C1 segment of cervical spinal cord (tissue), 14 donors: Measurements from ENCODE around the gene ULK1.
A peak's percentile ranks its signal among the peaks of the same experiment; 100 is the strongest.
"Not testable (repeated sequence)": the region's sequence is repeated elsewhere in the genome, so short reads cannot be mapped to it uniquely, and the experiment has no call there.

Source experiments
- DNase-seq, 14 donors: peaks; one replicate each; lab custom pipeline; 2025; lab: John Stamatoyannopoulos, UW

Gene ULK1

GRCh38 chr12:131885543-131886057 is 8.8 kb upstream of the ULK1 start:
- DNase-seq = no peak

- DNase-seq = not testable (repeated sequence)
Measured at GRCh38 chr12:131891722-131892121, 2.7 kb upstream of the ULK1 start.

GRCh38 chr12:131892711-131893604 is 1.5 kb upstream of the ULK1 start:
- DNase-seq = no peak

- no peak for DNase-seq
Measured at GRCh38 chr12:131893605-131894312, 663 bp upstream of the ULK1 start.

GRCh38 chr12:131894981-131895639 is 688 bp downstream of the ULK1 start:
- peak in 1 of 14 donors; percentile 37 for DNase-seq

GRCh38 chr12:131895640-131896079 is 1.2 kb downstream of the ULK1 start:
- DNase-seq = no peak

GRCh38 chr12:131896080-131896810 is 1.8 kb downstream of the ULK1 start:
- DNase-seq = peak; percentile 33 to 98 (median 81)

- DNase-seq = no peak
Measured at GRCh38 chr12:131896811-131897270, 2.4 kb downstream of the ULK1 start.

- DNase-seq = no peak
Measured at GRCh38 chr12:131897276-131897675, 2.9 kb downstream of the ULK1 start.

- DNase-seq = peak in 1 of 14 donors; percentile 21
Measured at GRCh38 chr12:131897875-131898274, 3.5 kb downstream of the ULK1 start.

- no peak for DNase-seq
Measured at GRCh38 chr12:131900397-131900796, 6.0 kb downstream of the ULK1 start.

- DNase-seq = no peak
Measured at GRCh38 chr12:131901431-131902331, 7.3 kb downstream of the ULK1 start.

GRCh38 chr12:131902332-131903241 is 8.2 kb downstream of the ULK1 start:
- DNase-seq = no peak

- DNase-seq = no peak
Measured at GRCh38 chr12:131903270-131904255, 9.1 kb downstream of the ULK1 start.

- DNase-seq = no peak
Measured at GRCh38 chr12:131904346-131904745, 9.9 kb downstream of the ULK1 start.

GRCh38 chr12:131905081-131905629 is 10.7 kb downstream of the ULK1 start:
- DNase-seq = no peak

GRCh38 chr12:131905630-131906091 is 11.2 kb downstream of the ULK1 start:
- peak in 1 of 14 donors; percentile 69 for DNase-seq
